ENCODE results near the gene FZR1.
A peak's percentile ranks its signal among the peaks of the same experiment; 100 is the strongest.

The FZR1 gene

DNA sequence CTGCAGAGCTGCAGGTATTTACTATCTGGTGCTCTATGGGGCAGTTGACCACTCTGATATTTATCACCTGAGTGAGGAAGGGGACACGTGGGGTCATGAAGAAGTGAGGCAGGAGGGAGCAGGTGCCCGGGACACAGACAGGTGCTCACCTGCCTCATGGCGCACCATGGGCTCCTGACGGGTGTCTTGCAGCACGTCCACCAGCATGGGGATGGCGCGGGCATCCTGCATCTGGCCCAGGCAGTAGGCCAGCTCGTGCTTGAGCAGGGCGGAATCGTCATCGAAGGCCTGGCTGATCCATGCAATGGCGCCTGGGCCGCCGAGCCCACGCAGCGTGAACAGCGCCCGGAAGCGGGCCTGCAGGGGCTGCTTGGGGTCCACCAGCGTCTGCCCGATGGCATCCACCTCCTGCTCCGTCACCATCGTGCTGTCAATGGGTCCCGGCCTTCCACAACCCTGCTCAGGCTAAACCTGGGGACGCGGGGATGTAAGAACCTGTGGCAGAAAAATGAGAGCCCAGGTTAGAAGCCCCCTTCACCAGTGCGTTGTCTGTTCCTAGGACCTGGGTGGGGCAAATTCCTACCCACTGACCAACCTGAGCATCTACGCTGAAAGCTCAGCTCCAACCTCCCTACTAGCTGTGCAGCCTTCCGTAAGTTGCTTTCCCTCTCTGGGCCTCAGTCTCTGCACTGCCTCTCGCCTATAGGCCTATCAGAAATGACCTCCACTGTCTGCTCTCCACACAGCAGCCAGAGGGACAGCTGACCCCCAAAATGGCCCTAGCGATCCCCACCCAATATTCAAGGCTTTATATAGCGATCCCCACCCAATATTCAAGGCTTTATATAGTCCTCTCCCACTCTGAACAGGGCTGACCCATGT, 9.5 kb upstream of the FZR1 start:
- H3K4me3 ChIP-seq (ENCODE audit: low read depth, low read length): no peak overlapping the region
- TF ChIP-seq CTCF (IDR thresholded peaks at IDR 0.05; ENCODE audit: low read depth, low read length): no peak
- in situ Hi-C loops (cut with HindIII; ENCODE audit: low sequenced_read_pairs): no loop called here
- no peak for DNase-seq (ENCODE audit: low read depth, low spot score)

DNA sequence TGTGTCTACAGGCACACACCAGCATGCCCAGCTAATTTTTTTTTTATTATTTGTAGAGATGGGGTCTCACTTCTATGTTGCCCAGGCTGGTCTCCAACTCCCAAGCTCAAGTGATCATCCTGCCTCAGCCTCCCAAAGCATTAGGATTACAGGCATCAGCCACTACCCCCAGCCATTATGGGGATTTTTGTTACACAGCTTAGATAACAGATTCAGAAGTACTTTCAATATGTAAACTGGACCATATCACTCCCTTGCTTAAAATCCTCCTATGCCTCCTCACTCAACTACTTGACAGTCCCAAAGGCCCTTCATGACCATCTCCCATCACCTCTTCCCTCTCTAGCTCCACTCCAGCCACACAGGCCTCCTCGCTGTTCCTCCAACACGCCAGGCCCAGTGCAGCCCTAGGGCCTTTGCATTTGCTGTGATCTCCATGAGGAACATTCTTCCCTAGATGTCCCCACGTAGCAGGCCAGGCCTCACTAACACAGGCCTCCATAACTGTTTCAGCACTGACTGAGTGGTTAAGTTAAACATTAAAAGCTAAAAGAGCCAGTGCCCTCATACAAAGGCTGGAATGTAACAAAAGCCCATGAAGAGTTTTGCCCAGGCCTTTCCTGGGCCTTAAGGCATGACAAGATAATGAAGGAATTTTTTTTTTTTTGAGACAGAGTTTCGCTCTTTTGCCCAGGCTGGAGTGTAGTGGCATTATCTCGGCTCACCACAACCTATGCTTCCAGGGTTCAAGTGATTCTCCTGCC, 8.2 kb upstream of the FZR1 start:
- H3K4me3 ChIP-seq (ENCODE audit: low read depth, low read length): no peak overlapping the region
- DNase-seq (ENCODE audit: low read depth, low spot score): no peak
- TF ChIP-seq CTCF (IDR thresholded peaks at IDR 0.05; ENCODE audit: low read depth, low read length): no peak
- in situ Hi-C loops (cut with HindIII; ENCODE audit: low sequenced_read_pairs): no loop called here

- peak overlapping the region; percentile 91 for H3K4me3 ChIP-seq (ENCODE audit: low read depth, low read length)
- DNase-seq (ENCODE audit: low read depth, low spot score): no peak
- in situ Hi-C loops (cut with HindIII; ENCODE audit: low sequenced_read_pairs): no loop called here
- TF ChIP-seq CTCF (IDR thresholded peaks at IDR 0.05; ENCODE audit: low read depth, low read length): no peak
Observed at GRCh38 chr19:3499738-3500428, 6.2 kb upstream of the FZR1 start.

DNA sequence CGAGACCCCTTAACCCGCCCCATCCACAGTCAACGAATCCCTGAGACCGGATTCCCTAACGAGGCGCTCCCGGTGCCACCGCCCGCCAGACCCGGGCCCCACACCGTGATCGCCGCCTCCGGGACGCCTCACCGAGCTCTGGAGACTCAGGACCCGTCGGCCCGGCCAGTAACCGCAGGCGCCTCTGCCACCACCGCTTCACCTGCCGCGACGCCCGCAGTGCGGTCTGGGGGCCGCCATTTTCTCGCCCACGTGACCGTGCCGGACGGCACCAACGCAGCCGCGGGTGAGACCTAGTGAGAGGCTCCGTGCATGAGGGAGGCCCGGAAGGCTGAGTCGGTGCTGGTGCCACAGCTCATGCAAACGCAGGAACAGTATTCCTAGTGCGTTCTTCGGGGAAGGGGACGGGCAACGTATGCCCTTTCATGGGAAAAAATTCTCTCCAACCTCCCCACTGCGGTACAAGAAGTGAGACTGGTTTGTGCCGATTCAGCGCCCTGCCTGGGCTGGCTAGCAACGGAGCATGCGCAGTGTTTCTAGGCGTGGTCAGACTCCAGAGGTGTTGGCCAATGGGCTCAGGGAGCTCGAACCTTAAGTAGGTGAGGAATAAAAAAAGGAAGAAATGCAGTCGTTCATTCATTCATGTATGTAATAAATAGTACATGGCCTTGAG, 5.5 kb upstream of the FZR1 start, which contains the start of gene DOHH:
TSS of gene DOHH (minus strand) at position 246 of the 673 bp plus-strand sequence. CDS start 3,860 bp downstream, outside the sequence.
- peak; percentile 97 for DNase-seq (ENCODE audit: low read depth, low spot score)
- peak within 1 kb of the TSS; percentile 91 for H3K4me3 ChIP-seq (ENCODE audit: low read depth, low read length)
- in situ Hi-C loops (cut with HindIII; ENCODE audit: low sequenced_read_pairs): no loop called here
- no peak for TF ChIP-seq CTCF (IDR thresholded peaks at IDR 0.05; ENCODE audit: low read depth, low read length)

- TF ChIP-seq CTCF (IDR thresholded peaks at IDR 0.05; ENCODE audit: low read depth, low read length): no peak
- H3K4me3 ChIP-seq (ENCODE audit: low read depth, low read length): no peak overlapping the region
- in situ Hi-C loops (cut with HindIII; ENCODE audit: low sequenced_read_pairs): no loop called here
- DNase-seq (ENCODE audit: low read depth, low spot score): no peak
Observed at GRCh38 chr19:3501780-3502179, 4.3 kb upstream of the FZR1 start.
